Measurements from ENCODE around the gene ARHGEF40.
A peak's percentile ranks its signal among the peaks of the same experiment; 100 is the strongest.

The ARHGEF40 gene

DNA sequence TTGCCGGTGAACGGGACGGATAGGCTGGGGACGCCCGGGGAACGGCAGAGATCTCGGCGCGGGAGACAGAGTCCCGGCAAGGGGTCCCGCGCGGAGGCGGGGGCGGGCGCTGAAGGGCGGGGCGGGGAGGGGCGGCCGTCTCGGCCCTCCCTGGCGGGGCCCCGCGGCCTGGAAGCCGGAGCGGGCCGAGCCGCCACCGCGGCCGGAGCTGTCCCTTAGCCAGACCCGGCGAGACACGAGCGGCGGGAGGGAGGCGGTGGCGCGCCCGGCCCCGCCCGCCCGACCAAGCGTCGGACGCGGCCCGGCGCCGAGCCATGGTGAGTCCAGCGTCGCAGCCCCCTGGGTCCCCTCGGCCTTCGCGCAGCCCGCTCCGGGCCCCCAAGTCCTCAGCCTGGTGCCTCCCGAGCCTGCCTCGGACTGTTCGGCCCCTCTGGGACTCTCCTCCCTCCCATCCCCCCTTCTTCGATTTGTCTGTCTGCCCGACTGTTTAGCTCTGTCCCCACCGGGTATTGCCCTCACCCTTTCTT lies at the start of gene ARHGEF40:
ARHGEF40 (plus strand) TSS at position 222 of the 527 bp plus-strand sequence; CDS start at position 315, 93 bp downstream.
- peak; percentile 85 for DNase-seq (ENCODE audit: low spot score)

DNA sequence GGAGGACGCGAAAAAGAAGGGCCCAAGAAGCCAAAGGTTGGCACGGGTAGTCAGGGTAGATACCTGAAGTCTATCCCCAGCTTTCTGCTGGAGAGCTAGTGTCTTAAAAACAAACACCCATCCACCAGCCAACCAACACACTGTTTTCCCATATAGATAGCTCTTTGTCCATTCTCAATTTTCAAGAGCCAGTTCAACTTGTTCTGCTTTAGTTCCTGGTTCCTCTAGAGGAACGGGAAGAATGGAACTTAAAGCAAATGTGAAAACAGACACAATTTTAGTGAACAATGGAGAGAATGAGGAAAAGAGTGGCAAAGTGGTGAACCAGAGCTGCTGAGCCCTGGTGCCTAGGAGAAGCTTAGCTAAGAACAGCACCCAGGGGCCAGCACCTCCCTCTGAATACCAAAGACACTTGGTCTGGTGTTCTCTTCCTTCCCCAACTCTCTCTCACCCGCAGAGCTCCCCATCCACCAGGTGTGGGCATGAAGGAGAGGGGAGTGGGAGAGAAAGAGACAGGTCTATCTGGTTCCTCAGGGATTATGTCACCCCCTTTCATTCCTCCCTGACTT lies 49.0 kb upstream of the ARHGEF40 start:
- DNase-seq (ENCODE audit: low spot score): no peak

DNA sequence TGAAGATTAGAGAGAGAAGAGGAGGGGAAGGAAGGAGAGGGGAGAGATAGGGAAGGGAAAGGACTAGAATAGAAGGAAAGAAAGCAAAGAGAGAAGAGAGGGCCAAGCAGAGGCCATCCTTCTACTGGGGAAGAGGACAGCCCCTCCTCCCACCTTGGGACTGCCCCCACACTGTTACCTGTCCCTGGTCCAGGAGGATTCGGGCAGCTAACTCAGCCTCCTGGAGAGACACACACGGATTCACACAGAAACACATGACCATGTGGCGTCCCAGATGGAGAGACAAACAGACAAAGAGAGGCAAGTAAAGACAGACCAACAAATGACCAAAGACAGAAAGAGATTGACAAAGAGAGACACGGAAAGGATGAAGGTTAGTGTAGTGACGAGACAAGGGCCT lies 47.4 kb upstream of the ARHGEF40 start:
- no peak for DNase-seq (ENCODE audit: low spot score)

DNA sequence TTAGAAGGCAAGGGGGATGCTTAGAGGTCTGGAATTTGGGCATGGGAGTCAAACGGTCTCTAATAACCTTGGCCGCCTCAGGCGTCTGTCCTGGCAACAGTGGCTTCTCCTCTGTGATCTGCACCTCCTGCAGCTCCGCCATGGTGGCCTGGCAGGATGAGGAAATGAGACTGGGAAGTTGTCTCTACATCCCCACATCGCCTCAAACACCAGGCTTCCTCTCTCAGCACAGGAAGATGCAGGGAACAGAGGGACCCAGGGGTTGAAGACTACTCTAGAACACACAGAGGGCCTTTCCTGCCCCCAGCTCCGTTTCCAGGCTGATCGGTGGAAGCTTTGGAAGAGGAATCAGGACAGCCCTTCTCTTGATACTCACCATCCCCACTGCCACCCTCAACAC lies 46.9 kb upstream of the ARHGEF40 start:
- DNase-seq (ENCODE audit: low spot score): no peak

DNA sequence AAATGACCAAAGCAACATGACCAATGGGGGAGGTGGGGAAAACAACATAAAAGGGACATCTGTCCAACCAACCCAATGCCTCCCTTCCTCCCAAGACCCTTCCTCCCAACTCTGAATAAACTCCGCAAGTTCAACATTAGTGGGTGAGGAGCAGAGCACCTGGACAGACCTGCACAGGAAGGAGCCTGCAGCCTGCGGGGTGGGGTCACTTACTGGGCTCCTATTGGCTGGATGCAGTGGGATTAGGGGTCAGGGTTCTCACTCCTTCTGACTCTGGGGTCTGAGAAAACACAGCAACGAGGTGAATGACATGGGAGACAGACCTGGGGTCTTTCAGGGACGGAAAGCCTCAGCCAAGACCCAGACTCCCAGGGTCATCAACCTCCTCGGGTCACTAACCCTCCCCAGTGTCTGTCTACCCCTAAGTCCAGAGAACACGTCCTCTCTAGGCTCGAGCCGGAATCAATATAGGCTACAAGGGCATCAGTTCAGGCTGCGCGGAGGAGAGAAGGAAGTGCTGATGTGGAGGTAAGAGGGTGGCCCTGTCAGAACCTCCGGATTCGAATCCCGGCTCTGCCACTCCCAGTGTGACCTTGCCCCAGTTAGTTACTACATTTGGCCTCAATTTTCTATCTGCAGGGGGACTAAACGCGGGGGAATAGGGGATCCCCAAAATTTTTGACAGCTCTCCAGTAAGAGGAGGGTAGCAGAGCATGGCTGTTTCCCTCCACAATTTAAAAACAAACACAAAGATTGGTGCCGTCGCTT lies 46.1 kb upstream of the ARHGEF40 start:
- DNase-seq (ENCODE audit: low spot score): no peak

DNA sequence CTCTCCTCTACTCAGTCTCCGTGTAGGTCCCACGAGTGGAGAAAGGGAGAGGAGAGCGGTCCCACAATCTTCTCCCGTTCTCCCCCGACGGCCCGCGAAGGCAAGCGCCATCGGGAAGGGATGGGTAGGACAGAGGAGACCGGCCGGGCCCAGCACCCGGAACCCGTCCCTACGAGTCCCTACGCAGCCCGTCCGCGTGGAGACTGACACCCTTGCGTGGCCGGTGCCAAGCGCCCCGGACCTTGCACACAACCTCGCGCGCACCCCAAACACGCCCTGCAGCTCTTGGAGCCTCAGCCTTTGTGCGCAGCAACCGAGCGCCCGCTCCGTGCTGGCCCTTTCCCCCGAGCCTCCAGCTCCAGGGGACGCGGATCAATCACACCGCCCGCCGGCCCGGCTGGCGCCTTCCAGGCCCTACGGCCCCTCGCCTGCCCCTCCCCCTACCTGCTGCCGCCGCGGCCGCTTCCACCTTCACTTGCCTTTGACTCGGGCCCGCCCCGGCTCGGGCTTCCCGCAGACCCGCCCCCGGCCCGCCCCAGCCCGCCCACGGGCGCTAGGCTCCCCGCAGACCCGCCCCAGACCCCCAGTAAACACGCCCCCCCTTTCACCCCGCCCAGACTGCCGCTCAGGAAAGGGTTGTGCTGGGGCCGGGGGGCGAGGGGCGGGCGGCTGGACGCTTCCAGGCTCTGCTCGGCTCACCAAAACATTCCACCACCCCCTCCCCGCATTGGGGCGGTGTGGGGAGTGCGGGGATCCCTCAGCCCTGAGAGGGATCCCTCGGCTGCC lies 45.3 kb upstream of the ARHGEF40 start, which contains the start of gene NDRG2:
NDRG2 (minus strand) TSS at position 477 of the 786 bp plus-strand sequence. CDS start 1,746 bp downstream, outside the sequence.
- DNase-seq (ENCODE audit: low spot score): peak; percentile 49

DNA sequence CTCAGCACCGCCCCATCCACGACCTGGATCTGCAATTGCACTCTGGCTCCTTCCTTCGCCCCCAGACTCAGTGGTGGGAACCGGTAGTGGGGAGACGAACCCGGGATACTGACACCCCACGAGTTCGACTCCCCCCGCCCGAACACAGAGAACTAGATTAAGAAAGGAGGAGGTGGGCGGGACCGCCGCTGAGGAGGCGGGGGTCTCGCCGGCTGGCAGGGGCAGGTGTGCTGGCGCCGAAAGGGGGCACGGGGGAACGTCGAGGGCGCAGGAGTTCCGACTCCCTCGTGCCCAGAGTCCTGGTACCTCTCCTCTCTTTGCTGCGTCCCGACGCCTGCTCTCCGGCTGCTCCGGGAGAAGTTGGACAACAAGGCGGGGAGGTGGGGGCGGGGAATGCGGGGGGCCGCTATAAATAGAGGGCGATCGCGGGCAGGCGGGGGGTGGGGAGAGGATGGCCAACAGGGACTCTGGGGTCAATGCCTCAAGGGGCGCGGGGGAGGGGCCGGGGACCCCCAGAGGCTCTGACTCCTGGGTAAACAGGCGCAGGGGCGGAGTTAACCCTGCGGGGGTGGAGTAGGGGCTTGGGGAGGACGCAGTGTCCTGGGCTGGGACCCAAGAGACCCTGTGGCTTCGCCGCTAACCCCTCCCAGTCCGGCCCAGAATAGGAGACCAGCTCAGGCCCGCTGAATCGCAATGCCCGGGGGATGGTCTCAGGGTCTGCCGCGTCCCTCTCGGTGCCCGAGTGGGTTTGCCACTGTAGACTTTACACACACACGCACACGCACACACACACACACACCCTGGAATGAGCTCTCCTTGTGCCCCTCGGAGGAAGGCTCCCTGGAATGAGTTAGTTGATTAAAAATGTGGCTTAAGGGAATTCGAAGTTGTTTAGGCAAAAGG lies 44.5 kb upstream of the ARHGEF40 start:
- no peak for DNase-seq (ENCODE audit: low spot score)

DNA sequence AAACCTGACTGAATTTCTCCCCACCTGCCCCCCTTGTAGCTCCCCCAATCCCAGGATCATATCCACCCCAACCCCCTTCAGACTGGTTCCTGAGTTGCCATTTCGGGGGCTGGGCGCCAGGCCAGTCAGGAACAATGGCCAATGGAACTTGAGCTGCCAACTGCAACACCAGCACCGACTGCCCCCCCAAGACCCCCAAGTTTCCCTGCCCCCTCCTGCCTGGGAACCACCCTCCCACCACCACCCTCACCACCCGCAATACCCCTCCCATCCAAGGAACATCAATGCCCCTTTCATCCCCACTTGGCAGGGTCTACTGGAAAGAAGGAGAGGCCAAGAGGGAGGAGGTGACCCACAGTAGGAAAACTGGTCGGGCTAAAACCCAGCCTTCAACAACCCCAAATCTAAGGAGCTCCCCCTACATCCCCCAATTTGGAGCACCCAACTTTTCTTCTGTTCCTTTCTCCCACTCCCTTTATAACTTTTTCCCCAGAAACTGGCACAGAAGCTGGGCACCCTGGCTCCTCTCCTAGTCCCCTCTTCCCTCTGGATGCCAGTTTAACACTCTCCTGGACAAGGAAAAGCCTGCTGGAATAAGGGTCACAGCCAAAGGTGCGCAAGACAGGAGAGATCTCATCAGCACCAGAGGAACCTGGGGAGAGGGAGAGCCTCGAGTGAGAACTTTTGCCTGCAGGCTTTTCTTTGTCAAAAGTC lies 43.7 kb upstream of the ARHGEF40 start:
- DNase-seq (ENCODE audit: low spot score): no peak

DNA sequence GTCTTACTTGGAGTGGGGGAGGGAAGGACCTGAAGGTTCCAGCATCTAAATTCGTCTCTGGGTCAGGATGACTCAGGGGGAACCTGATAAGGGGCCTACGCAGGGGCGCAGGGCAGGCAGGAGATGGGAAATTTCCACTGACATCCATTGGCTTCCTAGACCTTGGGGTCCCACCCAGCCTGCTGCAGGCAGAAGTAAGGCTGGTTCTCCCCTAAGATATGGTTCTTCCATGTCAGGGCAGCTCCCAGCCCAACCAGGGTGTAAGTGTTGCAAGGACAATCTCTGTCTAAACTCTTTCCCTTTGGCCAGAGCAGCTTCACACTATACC lies 43.2 kb upstream of the ARHGEF40 start:
- DNase-seq (ENCODE audit: low spot score): no peak

DNA sequence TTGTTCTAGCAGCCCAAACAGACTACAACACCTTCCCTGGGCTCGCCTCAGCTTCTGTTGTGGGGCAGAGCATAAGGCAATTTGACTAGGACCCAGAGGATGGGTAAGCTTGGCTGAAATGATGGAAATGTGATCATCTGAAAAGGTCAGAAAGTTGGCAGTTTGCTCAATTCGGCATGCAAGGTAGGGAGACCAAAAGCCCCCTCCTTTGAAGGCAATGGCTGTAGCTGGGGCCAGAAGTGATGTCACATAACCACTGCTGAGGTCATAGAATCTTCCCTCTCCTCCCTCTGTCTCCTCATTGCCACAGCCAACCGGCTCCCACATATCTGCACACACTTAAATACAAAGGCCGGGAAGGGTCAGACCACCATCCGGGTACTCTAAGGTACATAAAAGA lies 40.2 kb upstream of the ARHGEF40 start, which contains the start of gene TPPP2:
TPPP2 (plus strand) TSS at position 301 of the 400 bp plus-strand sequence. CDS start 365 bp downstream, outside the sequence.
- no peak for DNase-seq (ENCODE audit: low spot score)

DNA sequence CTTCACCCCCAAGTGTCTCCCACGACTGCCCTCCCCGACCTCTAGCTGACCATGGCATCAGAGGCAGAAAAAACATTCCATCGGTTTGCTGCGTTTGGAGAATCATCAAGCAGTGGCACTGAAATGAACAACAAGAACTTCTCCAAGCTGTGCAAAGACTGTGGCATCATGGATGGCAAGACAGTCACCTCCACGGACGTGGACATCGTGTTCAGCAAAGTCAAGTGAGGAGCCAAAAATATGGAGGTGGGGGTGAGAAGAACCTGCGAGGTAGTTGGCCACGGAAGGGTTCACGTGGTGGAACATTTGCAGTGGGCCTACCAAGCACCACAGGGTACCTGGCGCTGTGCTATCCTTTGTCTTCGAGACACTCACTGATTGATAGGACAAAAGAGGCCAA lies 39.6 kb upstream of the ARHGEF40 start:
- no peak for DNase-seq (ENCODE audit: low spot score)

DNA sequence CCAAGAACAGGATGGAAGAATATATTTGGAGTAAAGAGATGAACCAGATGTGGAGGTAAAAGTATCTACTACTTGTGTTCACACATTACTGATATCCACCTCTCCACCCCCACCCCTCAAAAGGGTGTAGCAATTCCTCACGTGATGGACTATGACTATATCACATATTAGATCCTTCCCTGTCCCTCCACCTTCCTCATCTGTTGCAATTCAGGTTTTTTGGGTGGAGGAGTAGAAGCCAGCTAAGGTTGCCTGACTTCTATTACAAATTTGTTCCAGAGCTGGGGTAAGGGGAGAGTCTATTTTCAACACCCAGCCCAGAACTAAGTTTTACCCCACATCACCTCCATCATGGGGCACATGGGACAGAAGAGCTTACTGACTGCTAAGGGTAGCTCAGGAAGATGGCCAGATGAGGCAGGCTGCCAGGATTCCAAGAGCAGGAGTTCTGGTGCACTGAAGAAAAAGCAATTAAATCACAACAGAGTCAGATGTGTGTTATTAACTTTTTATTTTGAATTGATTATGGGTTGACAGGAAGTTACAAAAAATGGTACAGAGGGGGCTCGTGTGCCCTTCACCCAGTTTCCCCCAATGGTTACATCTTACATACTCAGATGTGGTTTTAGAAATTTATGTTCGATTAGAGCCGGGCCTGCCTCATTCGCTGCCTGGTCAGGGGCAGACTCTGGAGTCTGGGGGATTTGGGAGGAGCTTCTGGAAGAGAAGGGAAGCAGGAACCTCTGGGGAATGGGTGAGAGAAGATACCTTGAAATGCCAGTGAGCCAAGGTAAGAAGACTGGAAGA lies 37.6 kb upstream of the ARHGEF40 start:
- DNase-seq (ENCODE audit: low spot score): no peak

DNA sequence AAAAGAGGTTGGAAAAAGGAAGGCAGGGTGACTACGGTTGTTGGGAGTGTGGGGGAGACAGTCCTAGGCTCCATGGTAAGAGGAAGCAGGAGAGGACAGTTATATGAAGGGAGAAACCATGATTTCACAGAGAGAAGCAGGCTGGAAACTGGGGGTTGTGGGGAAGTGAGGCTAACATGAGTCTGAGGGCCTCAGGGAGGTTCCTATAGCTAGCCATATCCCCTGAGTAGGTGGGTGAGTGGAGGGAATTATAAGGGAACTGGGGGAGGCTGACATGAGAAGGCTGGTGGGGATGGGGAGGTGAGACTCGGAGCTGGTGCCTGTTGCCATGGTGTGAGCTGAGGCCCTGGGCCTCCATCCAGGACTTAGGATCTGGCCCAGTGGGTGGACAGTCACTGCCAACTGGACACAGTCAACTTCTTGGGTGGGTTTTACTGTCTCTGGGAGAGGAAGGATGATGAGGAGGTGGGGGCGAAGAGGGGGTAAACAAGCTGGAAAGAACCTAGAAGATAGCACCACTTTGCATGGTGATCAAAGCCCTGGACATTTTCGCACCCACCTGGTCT lies 36.9 kb upstream of the ARHGEF40 start:
- DNase-seq (ENCODE audit: low spot score): no peak

DNA sequence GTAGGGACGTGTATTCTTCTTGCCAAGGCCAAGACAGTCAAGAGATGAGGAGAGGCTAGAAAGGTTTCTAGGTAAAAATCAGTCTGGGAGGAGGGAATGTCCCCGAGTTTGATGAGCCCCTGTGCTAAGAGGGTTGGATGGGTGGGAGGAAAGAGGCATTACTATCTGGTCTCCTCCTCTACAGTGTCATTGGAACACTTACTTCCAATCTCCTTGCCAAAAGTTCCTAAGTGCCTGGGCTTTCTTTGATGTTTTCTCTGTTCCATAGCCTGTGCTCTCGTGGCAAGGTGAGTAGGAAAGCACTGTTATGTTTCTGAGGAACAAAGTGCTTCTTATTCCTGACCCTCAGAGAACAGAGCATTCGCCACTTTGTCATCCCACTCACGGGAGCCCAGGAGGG lies 35.4 kb upstream of the ARHGEF40 start, which contains the start of gene RNASE13:
RNASE13 (minus strand) TSS at position 101 of the 400 bp plus-strand sequence. CDS start 519 bp downstream, outside the sequence.
- DNase-seq (ENCODE audit: low spot score): no peak

DNA sequence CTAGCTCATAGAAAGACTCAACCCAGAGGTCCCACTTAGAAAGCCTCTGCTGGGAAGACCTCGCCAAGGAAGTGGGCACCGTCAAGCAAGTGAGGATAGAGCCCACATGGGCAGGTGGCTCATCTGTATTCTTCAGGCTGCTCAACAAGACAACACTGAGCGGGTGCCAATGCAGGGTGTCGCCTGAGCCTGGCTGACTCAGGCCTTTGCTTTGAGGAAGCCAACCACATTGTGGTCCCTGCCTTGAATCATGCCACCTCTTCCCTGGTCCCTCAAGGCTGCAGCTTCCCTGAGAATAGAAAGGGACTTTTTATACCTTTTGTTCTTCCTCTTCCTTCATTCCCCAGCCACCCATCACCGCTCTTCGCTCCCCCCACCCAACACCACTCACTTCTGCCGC lies 33.4 kb upstream of the ARHGEF40 start:
- DNase-seq (ENCODE audit: low spot score): no peak

DNA sequence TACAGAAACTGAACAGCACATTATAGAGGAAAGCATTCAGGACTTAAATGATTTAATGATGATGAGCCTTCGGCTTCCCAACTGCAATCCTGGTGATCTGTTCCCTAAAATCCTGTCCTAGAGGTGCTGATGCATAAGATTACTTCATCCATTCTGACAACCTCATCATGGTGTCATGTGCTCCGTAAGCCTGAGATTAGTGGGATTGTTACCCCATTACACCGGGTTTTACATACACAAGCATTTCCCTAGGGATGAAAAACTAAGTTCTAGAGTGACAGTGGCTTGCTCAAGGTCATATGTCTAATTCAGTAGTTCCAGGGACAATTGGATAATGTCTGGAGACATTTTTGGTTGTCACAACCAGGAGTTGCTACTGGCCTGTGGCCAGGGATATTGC lies 32.9 kb upstream of the ARHGEF40 start:
- DNase-seq (ENCODE audit: low spot score): no peak

DNA sequence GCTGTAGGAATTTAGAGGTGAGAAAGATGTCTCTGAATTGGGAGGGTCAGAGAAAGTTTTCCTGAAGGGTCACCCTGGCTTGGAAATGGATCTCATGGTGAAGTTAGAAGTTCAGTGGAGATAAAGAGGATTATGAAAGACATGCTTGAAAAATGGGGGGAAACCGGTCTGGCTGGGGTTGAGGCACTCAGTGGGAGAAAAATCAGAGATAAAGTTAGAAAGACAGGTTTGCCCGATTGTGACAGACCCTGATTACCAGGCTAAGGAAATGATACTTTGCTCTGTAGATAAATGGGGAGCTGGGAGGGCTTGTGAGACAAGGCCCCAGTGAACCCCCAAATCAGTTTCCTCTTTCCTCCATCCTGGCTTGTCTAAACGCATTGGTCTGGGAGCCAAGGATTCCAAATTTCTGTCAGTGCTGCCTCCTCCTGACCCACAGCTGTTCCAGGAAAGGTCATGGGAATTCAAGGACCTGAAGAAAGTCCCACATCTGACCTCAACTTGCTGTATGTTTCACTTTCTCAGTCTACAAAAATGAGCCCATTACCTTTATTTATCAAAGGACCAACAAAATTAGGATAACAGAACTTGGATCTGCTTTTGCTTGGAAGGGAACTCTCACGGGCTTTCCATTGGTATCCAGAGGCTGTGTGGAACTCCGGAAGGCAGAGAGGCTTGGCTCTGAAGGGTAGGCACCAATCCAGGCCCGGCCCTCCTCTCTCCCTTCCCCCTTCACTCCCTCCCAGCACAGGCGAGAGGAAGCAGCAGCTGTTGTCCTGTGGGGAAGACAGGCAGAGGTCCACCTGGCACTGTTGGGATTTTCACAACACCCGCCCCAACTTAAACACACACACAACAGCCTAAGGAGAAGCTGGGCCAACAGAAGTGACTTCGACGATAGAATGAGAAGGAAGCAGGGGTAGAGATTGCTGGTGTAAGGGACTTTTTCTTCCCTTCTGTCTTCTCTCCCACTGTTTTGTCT lies 31.4 kb upstream of the ARHGEF40 start:
- no peak for DNase-seq (ENCODE audit: low spot score)
